B cell (primary cell): Measurements from ENCODE around the gene TEKT5. TPM values are rescaled to one million over a fixed set of nuclear protein-coding genes. Genes with fewer than 3 reads are reported as not detected.

Experiments
- ATAC-seq: fragments of 200-7000 bp; cut with Tn5 transposase; one replicate; pipeline ENCODE4 v1.10.0; 2021; ENCODE audit warnings: low read depth, mild to moderate bottlenecking, moderate number of reproducible peaks, moderate library complexity
- CTCF ChIA-PET: fragments of 350-600 bp; sonication (Branson Sonifier 250); formaldehyde crosslinking; loops from one replicate; lab custom pipeline; 2021; ENCODE audit warnings: antibody characterized with exemption, inconsistent platforms; lab: Charles Lee
- POLR2A ChIA-PET: fragments of 350-600 bp; sonication (Branson Sonifier 250); formaldehyde crosslinking; loops from one replicate; lab custom pipeline; 2021; ENCODE audit warnings: antibody characterized with exemption; lab: Charles Lee
- DNase-seq: peaks from one replicate; pipeline ENCODE4 v3.0.0; 2013
- H2AFZ ChIP-seq: 2 replicates; pipeline ENCODE4 v1.6.1; 2012; ENCODE audit warnings: mild to moderate bottlenecking, low read depth, low read length; ENCODE audit not compliant: insufficient read depth, poor library complexity, severe bottlenecking
- H3K27ac ChIP-seq, 2 donors: 1 replicate in 1 of 2; 2 replicates in 1 of 2; pipeline ENCODE4 v1.5.1; 2012 to 2013; ENCODE audit warnings: low read length in 2 of 2, mild to moderate bottlenecking in 2 of 2, moderate library complexity in 1 of 2
- H3K27me3 ChIP-seq, 4 experiments: fragments of 200-600 bp in 1 of 4; sonication (generic) in 1 of 4; replicated peaks in 1 of 4; 1 replicate in 2 of 4; 2 replicates in 2 of 4; pipeline versions ENCODE4 v1.6.1 to v1.7.0; 2013 to 2016; ENCODE audit warnings: low read length in 3 of 4, mild to moderate bottlenecking in 2 of 4, mixed read lengths in 1 of 4, moderate library complexity in 1 of 4; ENCODE audit not compliant: insufficient read depth in 4 of 4, control insufficient read depth in 3 of 4; ENCODE audit errors: control extremely low read depth in 1 of 4
- H3K36me3 ChIP-seq, 2 experiments: replicated peaks in 1 of 2; 1 replicate in 1 of 2; 2 replicates in 1 of 2; pipeline versions ENCODE4 v1.6.1 to v1.7.1; 2013; ENCODE audit warnings: low read length in 1 of 2; ENCODE audit not compliant: insufficient read depth in 2 of 2, control insufficient read depth in 1 of 2; ENCODE audit errors: control extremely low read depth in 1 of 2, extremely low read depth in 1 of 2
- H3K4me1 ChIP-seq, 2 donors: fragments of 200-600 bp in 1 of 2; sonication (generic) in 1 of 2; 1 replicate in 1 of 2; 2 replicates in 1 of 2; pipeline versions ENCODE4 v1.5.1 to v1.6.1; 2013 to 2017; ENCODE audit warnings: low read length in 2 of 2; ENCODE audit not compliant: control insufficient read depth in 2 of 2, insufficient read depth in 2 of 2
- H3K4me2 ChIP-seq: replicated peaks from 2 replicates; pipeline ENCODE3; 2012; ENCODE audit warnings: mild to moderate bottlenecking, low read depth, low read length; ENCODE audit not compliant: poor library complexity, severe bottlenecking
- H3K4me3 ChIP-seq, 5 experiments: fragments of 200-600 bp in 1 of 5; sonication (generic) in 1 of 5; 1 replicate in 3 of 5; 2 replicates in 2 of 5; pipeline versions ENCODE4 v1.5.1 to v1.7.0; 2011 to 2016; ENCODE audit warnings: low read length in 4 of 5, mild to moderate bottlenecking in 4 of 5, low read depth in 2 of 5, control low read depth in 1 of 5, moderate library complexity in 1 of 5; ENCODE audit not compliant: insufficient read depth in 1 of 5; ENCODE audit errors: control extremely low read depth in 1 of 5, extremely low read depth in 1 of 5
- H3K79me2 ChIP-seq: fragments of 200-600 bp; sonication (generic); one replicate; pipeline ENCODE4 v1.6.0; 2016; ENCODE audit warnings: low read length; ENCODE audit not compliant: control insufficient read depth, insufficient read depth
- H3K9ac ChIP-seq: fragments of 200-600 bp; sonication (generic); 2 replicates; pipeline ENCODE4 v1.6.1; 2017; ENCODE audit warnings: mild to moderate bottlenecking, low read length, moderate library complexity
- H3K9me3 ChIP-seq, 3 donors: one replicate each; pipeline versions ENCODE4 v1.6.1 to v1.7.1; 2013; ENCODE audit warnings: low read length in 2 of 3; ENCODE audit not compliant: control insufficient read depth in 2 of 3, insufficient read depth in 1 of 3; ENCODE audit errors: control extremely low read depth in 1 of 3
- H4K20me1 ChIP-seq: 2 replicates; pipeline ENCODE4 v1.6.0; 2012; ENCODE audit warnings: mild to moderate bottlenecking, low read length; ENCODE audit not compliant: insufficient read depth, control insufficient read depth, poor library complexity, severe bottlenecking
- H3K27ac Mint-ChIP-seq: one replicate; pipeline ENCODE4 v1.8.0; 2021; ENCODE audit warnings: mixed read lengths
- H3K27me3 Mint-ChIP-seq: one replicate; pipeline ENCODE4 v1.8.0; 2021; ENCODE audit warnings: mixed read lengths
- H3K4me1 Mint-ChIP-seq: one replicate; pipeline ENCODE4 v1.8.0; 2021; ENCODE audit warnings: mixed read lengths
- H3K4me3 Mint-ChIP-seq: one replicate; pipeline ENCODE4 v1.8.0; 2021; ENCODE audit warnings: mixed read lengths
- H3K9me3 Mint-ChIP-seq: one replicate; pipeline ENCODE4 v1.8.0; 2022; ENCODE audit warnings: mixed read lengths; ENCODE audit not compliant: insufficient read depth
- CTCF ChIP-seq: fragments of 200-600 bp; IDR thresholded peaks from one replicate; pipeline ENCODE4 v1.8.0; 2022; ENCODE audit warnings: antibody characterized with exemption, mild to moderate bottlenecking
- EZH2 ChIP-seq: IDR thresholded peaks from 2 replicates; pipeline ENCODE4 v1.6.1; 2012; ENCODE audit warnings: borderline replicate concordance, low read depth, mild to moderate bottlenecking, moderate library complexity, low read length; ENCODE audit not compliant: insufficient read depth, poor library complexity, severe bottlenecking
- WGBS: methylation state at CpG from one replicate; pipeline ENCODE4 v1.1.5; 2013; ENCODE audit warnings: missing lambda C conversion rate; ENCODE audit not compliant: insufficient coverage; 5-methylcytosine and 5-hydroxymethylcytosine counted together
- intact Hi-C: fragments of 100-400 bp; cut with micrococcal nuclease; formaldehyde crosslinking; loops from one replicate; pipeline ENCODE4 v1.10.0; 2022
- polyA plus RNA-seq: library from polyadenylated mRNA; depleted of rRNA; stranded (reverse); fragments of >200 nt; gene quantifications from 2 replicates; pipeline ENCODE4 v1.2.3, GENCODE V29; 2012
- total RNA-seq, 2 donors: library from RNA; stranded (reverse); fragments of 120-200 nt in 1 of 2; gene quantifications; 1 replicate in 1 of 2; 2 replicates in 1 of 2; pipeline versions ENCODE4 v1.2.3 to v1.2.4, GENCODE V29; 2013 to 2022

The TEKT5 gene
- total and polyA plus RNA-seq, 2 donors (not counting 1 experiment from before 2014, with no cell fraction given) = 0.42 to 0.57 TPM

- WGBS = 100% methylated on average over 1 of the region's 4 CpGs
- POLR2A ChIA-PET = no interaction called here
- CTCF ChIA-PET = interaction anchor here (0.7 kb wide), 1 partner anchor 14 kb away, joined by 3 read pairs; no protein-coding TSS in a partner anchor
- H3K27me3 ChIP-seq = peaks cover 0 to 57% (median 24%) of the 10 kb centered on the region in 4 experiments
- Mint-ChIP-seq H3K27me3 (peaks cover 71% of the 10 kb centered on the region), H3K4me1 (peaks cover 7% of the 10 kb centered on the region), H3K9me3 (no peaks in the 10 kb centered on the region), H3K27ac (no peak overlapping the region), H3K4me3 (no peak overlapping the region)
- H2AFZ ChIP-seq = no peak overlapping the region
- H3K9me3 ChIP-seq = peaks cover 0 to 5% (median 0%) of the 10 kb centered on the region in 3 donors
- TF ChIP-seq EZH2 = no peak
- no peak for TF ChIP-seq CTCF
- no peak overlapping the region for H3K4me2 ChIP-seq
- DNase-seq (no peak), ATAC-seq (no peak)
- intact Hi-C loops = no loop called here
- H3K9ac ChIP-seq = no peak overlapping the region
- H3K4me1 ChIP-seq = peaks cover 14 to 20% of the 10 kb centered on the region in 2 donors
- H4K20me1 ChIP-seq = no peaks in the 10 kb centered on the region
- H3K79me2 ChIP-seq = no peaks in the 10 kb centered on the region
- H3K36me3 ChIP-seq = no peaks in the 10 kb centered on the region
- no peak overlapping the region for H3K27ac ChIP-seq
- H3K4me3 ChIP-seq = no peak overlapping the region
Observed at GRCh38 chr16:10583269-10583668, 111.5 kb downstream of the TEKT5 start.

GRCh38 chr16:10581507-10581906 lies 113.2 kb downstream of the TEKT5 start:
- ATAC-seq (no peak), DNase-seq (no peak)
- no peak overlapping the region for H3K4me2 ChIP-seq
- WGBS = no CpG with 5 or more reads among the region's 2 CpGs
- no peaks in the 10 kb centered on the region for H3K79me2 ChIP-seq
- no peak overlapping the region for H3K9ac ChIP-seq
- no peak overlapping the region for H3K4me3 ChIP-seq
- H4K20me1 ChIP-seq = no peaks in the 10 kb centered on the region
- Mint-ChIP-seq H3K27me3 (peaks cover 65% of the 10 kb centered on the region), H3K9me3 (no peaks in the 10 kb centered on the region), H3K4me3 (peak overlapping the region; percentile 80), H3K4me1 (peaks cover 7% of the 10 kb centered on the region), H3K27ac (no peak overlapping the region)
- no peak overlapping the region for H2AFZ ChIP-seq
- H3K36me3 ChIP-seq = no peaks in the 10 kb centered on the region
- H3K27me3 ChIP-seq = peaks cover 0 to 48% (median 24%) of the 10 kb centered on the region in 4 experiments
- TF ChIP-seq CTCF (no peak), EZH2 (no peak)
- ChIA-PET POLR2A (no interaction called here), CTCF (no interaction called here)
- peaks cover 0 to 5% (median 0%) of the 10 kb centered on the region in 3 donors for H3K9me3 ChIP-seq
- no peak overlapping the region for H3K27ac ChIP-seq
- peaks cover 14 to 20% of the 10 kb centered on the region in 2 donors for H3K4me1 ChIP-seq
- intact Hi-C loops = no loop called here
